IPS-NIHi7 (cell line): Measurements from ENCODE around the gene DGKE.

Experiments used
- DNase-seq: peaks from one replicate; pipeline ENCODE4 v3.0.0; 2012; ENCODE audit warnings: mixed read lengths; ENCODE audit errors: extremely low spot score

Gene DGKE

DNA sequence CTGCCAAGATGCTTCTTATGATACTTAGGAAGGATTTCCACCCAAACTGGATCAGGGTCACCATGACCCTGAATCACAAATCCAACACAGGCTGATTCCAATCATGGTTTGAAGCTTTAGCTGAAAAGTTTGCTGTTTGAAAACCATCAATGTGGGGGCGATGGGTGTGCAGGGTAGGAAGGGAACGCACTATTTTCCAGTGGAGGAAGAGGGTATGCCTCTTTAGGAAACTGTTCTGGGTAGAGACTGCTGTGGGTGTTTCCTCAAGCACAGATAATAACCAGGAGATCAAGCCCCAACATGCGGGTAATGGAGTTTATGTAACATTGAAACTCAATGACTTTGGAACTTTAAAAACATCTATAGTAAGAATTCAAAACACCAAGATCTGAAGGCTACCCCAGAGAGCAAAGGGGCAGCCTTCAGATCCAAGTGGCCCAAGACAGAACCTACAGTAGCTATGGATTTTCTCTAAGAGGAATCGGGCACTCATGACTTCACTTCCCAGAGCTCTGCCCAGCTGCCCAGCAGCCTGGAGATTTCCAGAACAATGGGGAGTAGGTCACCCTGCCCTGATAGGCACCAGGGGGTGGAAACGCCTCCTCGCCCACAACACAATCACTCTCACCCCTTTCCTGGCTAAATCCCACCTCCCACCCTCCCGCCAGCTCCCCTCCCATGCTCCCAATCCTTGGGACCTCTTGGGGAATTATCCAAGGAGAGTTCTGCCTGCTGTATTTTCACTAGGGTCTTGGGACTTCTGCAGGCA, 57.1 kb downstream of the DGKE start:
- DNase-seq: no peak

- peak; percentile 85 for DNase-seq
These were observed 57.8 kb downstream of the DGKE start for GRCh38 chr17:56891751-56892150.

GRCh38 chr17:56892333-56892732, 58.4 kb downstream of the DGKE start:
- no peak for DNase-seq

GRCh38 chr17:56893503-56893902, 59.6 kb downstream of the DGKE start:
- DNase-seq: no peak

GRCh38 chr17:56894859-56895455, 61.0 kb downstream of the DGKE start:
- DNase-seq: no peak

DNA sequence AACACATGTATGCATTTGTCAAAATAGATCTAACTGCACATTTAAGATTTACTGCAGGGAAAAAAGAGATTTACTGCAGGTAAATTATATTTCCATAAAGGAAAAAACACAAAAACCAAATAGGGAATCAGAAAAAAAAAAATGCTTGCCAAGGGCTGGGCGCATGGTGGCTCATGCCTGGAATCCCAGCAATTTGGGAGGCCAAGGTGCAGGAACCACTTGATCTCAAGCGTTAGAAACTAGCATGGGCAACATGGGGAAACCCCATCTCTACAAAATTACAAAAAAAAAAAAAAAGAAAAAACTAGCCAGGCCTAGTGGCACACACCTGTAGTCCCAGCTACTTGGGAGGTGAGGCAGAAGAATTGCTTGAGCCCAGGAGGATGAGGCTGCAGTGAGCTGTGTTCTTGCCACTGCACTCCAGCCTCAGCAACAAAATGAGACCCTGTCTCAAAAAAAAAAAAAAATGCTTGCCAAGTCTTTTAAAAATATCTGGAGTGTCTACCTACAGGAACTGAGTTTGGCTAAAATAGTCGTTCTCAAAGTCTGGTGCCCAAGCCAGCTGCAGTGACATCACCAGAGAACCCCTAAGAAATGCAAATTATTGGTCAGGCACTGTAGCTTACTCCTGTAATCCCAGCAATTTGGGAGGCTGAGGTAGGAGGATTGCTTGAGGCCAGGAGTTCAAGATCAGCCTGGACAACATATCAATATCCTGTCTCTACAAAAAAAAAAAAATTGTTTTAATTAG, 62.4 kb downstream of the DGKE start:
- DNase-seq: no peak

- no peak for DNase-seq
These were observed 63.0 kb downstream of the DGKE start for GRCh38 chr17:56896968-56897359.

GRCh38 chr17:56897646-56898424, 63.9 kb downstream of the DGKE start:
- DNase-seq: no peak

DNA sequence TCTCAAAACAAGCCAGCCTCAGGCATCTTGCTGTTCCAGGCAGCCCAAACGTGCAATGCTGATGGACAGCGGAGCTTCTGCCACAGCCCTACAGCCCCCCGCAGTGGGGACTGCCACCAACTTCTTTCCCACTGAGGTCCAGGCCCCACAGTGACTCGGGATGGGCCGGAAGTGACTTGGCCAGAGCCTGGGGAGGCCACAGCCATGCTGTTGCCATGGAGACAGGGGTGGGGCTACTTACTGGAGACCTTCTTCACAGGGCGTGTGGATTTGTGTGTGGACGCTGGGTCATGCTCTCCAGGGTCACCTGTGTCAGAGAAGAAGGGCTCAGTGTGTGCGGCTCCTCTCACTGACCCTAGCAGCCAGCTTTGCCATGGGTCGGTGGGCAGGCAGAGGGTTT, 64.9 kb downstream of the DGKE start:
- DNase-seq: no peak

DNA sequence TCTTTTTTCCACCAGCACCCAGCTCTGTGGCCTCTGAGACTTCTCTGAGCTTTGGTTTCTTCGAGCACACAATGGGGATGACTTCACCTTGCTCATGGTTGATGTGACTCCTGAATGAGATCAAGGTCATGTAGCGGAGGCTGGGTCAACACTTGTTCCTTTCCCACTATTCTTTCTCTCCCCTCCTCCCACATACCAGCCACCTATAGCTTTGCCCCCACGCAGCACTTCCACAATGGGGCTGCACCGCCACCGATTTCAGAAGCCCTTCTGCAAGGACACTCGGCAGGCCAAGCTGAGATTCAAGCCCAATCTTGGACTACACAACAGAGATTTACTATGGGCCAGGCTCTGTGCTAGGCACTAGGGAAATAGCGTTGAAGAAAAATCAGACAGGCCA, 65.5 kb downstream of the DGKE start:
- no peak for DNase-seq

DNA sequence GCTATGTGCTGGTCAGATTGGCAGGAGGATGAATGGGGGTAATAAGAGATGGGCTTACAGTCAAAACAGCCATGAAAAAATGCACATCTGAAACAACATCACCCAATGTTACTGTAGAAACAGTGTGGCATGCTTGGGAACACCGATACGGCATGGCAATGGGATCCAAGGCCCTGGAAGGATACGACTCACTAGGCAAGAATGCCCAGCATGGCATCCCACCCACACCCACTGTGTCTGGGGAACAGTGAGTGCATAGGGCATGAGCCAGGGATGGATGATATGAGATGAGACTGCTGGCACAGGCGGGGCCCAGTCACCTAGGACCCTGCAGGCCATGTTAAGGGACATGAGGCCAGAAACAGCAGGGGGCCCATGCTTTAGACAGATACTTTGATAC, 68.4 kb downstream of the DGKE start:
- DNase-seq: no peak

- DNase-seq: no peak
These were observed 69.6 kb downstream of the DGKE start for GRCh38 chr17:56903560-56903959.

- no peak for DNase-seq
These were observed 74.1 kb downstream of the DGKE start for GRCh38 chr17:56908001-56908542.

GRCh38 chr17:56909742-56910508, 76.0 kb downstream of the DGKE start:
- DNase-seq: no peak

GRCh38 chr17:56910509-56911235, 76.7 kb downstream of the DGKE start:
- no peak for DNase-seq

DNA sequence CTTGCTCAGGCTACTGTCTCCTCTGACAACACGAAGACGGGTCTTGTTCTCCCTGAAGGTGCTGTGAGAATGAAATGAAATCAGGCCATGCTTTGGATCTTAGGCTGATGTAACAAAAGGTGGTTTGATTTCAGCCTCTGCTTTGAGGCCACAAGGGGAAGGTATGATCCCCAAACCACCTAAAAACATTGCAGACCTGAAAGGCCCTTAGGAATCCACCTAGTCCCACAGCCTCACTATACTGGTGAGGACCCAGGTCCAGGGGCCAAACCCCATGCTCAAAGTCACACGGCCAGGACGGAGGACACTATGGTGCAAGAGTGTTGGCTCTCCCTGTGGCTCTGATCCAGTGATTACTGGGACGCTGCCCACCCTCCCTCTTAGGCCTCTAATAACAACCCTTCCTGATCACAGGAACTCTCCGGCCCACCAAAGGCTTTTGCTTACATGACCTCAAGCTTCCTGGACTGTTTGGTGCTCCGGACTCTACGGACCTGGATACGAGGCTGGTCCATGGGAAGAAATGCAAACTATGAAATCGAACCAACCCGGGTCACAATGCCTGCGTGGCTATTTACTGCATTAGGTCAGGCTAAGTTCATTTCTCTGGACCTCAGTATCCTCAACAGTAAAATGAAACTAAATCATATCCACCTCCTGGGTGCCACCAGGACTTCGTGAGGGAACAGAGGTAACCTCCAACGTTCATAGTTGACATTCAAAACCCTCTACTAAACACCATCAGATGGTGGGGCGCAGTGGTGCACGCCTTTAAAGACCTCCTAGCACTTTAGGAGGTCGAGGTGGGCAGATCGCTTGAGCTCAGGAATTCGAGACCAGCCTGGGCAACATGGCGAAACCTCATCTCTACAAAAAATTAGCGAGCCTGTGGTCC, 78.4 kb downstream of the DGKE start:
- peak; percentile 4 for DNase-seq

- DNase-seq: no peak
These were observed 79.0 kb downstream of the DGKE start for GRCh38 chr17:56913000-56913311.

DNA sequence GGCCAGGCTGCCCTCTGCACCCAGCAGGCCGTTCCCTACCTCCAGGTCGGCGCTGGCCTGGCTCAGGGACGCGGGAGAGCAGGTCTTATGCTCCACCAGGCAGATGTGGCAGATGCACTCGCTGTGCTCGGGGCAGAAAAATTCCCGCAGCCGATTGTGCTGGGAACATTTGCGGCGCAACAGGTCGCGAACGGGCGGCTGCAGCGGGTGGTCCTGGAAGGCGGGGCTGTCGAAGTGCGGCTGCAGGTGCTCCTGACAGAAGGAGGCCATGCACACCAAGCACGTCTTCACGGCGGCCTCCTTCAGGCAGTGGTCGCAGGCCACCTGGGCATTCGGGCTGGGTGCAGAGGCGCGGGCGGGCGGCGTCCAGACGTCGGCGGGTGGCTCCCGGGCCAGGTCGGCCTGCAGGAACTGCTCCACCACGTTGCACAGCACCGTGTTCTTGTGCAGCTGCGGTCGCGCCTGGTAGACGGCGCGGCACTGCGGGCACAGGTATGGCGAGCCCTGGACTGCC, 79.5 kb downstream of the DGKE start:
- peak; percentile 55 for DNase-seq

DNA sequence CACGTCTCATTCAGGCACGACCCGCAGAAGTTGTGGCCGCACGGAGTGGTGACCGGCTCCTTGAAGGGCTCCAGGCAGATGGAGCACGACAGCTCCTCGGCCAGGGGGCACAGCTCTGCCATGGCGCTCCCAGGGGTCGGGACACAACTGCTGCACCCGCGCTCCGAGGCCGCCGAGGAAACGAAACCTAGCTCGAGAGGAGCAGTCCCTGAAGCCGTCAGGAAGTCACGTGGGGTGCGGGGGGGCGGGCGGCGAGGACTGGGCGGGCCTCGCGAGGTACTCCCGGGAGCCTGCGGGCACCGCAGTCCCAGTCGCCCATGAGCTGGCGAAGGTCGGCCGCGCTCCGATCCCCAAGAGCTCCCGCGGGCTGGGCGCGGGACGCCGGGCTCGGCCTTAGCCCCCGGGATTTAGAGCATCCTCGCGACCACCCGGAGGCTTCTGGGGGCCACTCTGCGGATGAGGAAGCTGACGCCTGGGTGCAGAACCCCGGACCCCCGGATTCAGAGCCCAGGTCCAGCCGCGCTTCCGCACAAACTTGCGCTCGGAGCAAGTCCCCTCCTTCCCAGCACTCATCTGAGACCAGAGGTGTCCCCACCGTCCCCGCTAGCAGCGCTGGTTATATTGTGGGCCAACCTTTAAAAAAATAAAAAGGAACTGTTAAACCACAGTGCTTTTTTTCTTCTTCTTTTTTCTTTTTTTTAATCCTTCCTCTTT, 80.1 kb downstream of the DGKE start, which contains the start of gene TRIM25:
Gene TRIM25 (minus strand): TSS at position 183 of the 714 bp plus-strand sequence. CDS start 61 bp downstream, at position 122.
- peak; percentile 95 for DNase-seq
